GM12891 (cell line): Measurements from ENCODE around the gene AP1AR.
"Not testable (repeated sequence)": the region's sequence is repeated elsewhere in the genome, so short reads cannot be mapped to it uniquely, and the experiment has no call there.

Experiments
- DNase-seq: peaks from one replicate; pipeline ENCODE4 v3.0.0; 2011; ENCODE audit warnings: low spot score; ENCODE audit not compliant: insufficient read length
- FAIRE-seq: peaks from 2 replicates; lab custom pipeline; 2011; peaks lifted over from hg19 to GRCh38; lab: Jason Lieb, UNC
- PAX5 ChIP-seq: IDR thresholded peaks from 2 replicates; pipeline ENCODE4 v1.6.1; 2011; ENCODE audit warnings: low read length, moderate library complexity, mild to moderate bottlenecking; ENCODE audit not compliant: insufficient read depth, severe bottlenecking
- POLR2A ChIP-seq: IDR thresholded peaks from 2 replicates; pipeline ENCODE4 v1.6.1; 2011; ENCODE audit warnings: low read depth, low read length, control low read depth
- POLR2AphosphoS5 ChIP-seq: IDR thresholded peaks from 2 replicates; pipeline ENCODE4 v1.6.1; 2011; ENCODE audit warnings: low read depth, low read length, control low read depth
- POU2F2 ChIP-seq: IDR thresholded peaks from 2 replicates; pipeline ENCODE4 v1.6.1; 2011; ENCODE audit warnings: low read depth, mild to moderate bottlenecking, control low read depth, low read length, moderate library complexity
- SPI1 ChIP-seq: IDR thresholded peaks from 2 replicates; pipeline ENCODE4 v1.6.1; 2011; ENCODE audit warnings: low read depth, low read length, control low read depth
- TAF1 ChIP-seq: IDR thresholded peaks from 2 replicates; pipeline ENCODE4 v1.6.1; 2011; ENCODE audit warnings: low read depth, low read length, control low read depth

AP1AR gene

GRCh38 chr4:112199041-112199440, 32.5 kb upstream of the AP1AR start:
- DNase-seq (no peak), FAIRE-seq (peak; percentile 13)
- TF ChIP-seq POLR2A: no peak
- no peak for TF ChIP-seq SPI1
- no peak for TF ChIP-seq PAX5
- no peak for TF ChIP-seq POLR2AphosphoS5
- no peak for TF ChIP-seq TAF1
- no peak for TF ChIP-seq POU2F2

- peak; percentile 88 for FAIRE-seq
- DNase-seq: no peak
- TF ChIP-seq TAF1 (no peak), POLR2AphosphoS5 (no peak), POLR2A (no peak), POU2F2 (no peak), PAX5 (no peak), SPI1 (no peak)
Measured at GRCh38 chr4:112201915-112202505, 29.6 kb upstream of the AP1AR start.

- TF ChIP-seq POU2F2 (no peak), POLR2AphosphoS5 (no peak), SPI1 (no peak), POLR2A (no peak), TAF1 (no peak), PAX5 (no peak)
- no peak for DNase-seq
- no peak for FAIRE-seq
Measured at GRCh38 chr4:112203593-112203992, 28.0 kb upstream of the AP1AR start.

- no peak for TF ChIP-seq POU2F2
- no peak for TF ChIP-seq PAX5
- no peak for TF ChIP-seq POLR2A
- no peak for TF ChIP-seq POLR2AphosphoS5
- TF ChIP-seq TAF1: no peak
- TF ChIP-seq SPI1: no peak; the same call in 1 of the 2 replicates
- no peak for DNase-seq
- FAIRE-seq: no peak
Measured at GRCh38 chr4:112206431-112206830, 25.2 kb upstream of the AP1AR start.

GRCh38 chr4:112208137-112209095, 23.2 kb upstream of the AP1AR start:
- not testable (repeated sequence) for FAIRE-seq, DNase-seq

- DNase-seq (no peak), FAIRE-seq (no peak)
- no peak for TF ChIP-seq SPI1
Measured at GRCh38 chr4:112210777-112211176, 20.8 kb upstream of the AP1AR start.

- TF ChIP-seq POLR2A (no peak), SPI1 (peak; percentile 83), PAX5 (no peak), TAF1 (no peak), POU2F2 (no peak), POLR2AphosphoS5 (no peak)
- no peak for DNase-seq
- FAIRE-seq: no peak
Measured at GRCh38 chr4:112213091-112213490, 18.5 kb upstream of the AP1AR start.

GRCh38 chr4:112213856-112214255, 17.7 kb upstream of the AP1AR start:
- TF ChIP-seq POU2F2 (no peak), POLR2AphosphoS5 (no peak), SPI1 (no peak), PAX5 (no peak), TAF1 (no peak), POLR2A (no peak)
- FAIRE-seq: peak; percentile 55

GRCh38 chr4:112214390-112215264, 17.0 kb upstream of the AP1AR start:
- FAIRE-seq (no peak), DNase-seq (no peak)
- TF ChIP-seq POLR2A (no peak), POLR2AphosphoS5 (no peak), POU2F2 (no peak), TAF1 (no peak), PAX5 (no peak), SPI1 (no peak)

More at GRCh38 chr4:112213856-112214255, 17.7 kb upstream of the AP1AR start:
- DNase-seq: no peak
